Ishikawa (cell line): ENCODE results near the gene DENND5A.

Experiments
- CEBPB ChIP-seq: IDR thresholded peaks from 2 replicates; pipeline ENCODE4 v1.6.1; 2012
- CREB1 ChIP-seq: IDR thresholded peaks from 2 replicates; pipeline ENCODE4 v1.6.1; 2012; ENCODE audit warnings: low read depth
- EGR1 ChIP-seq: IDR thresholded peaks from 2 replicates; pipeline ENCODE4 v1.6.1; 2012
- EP300 ChIP-seq: IDR thresholded peaks from 2 replicates; pipeline ENCODE4 v1.6.1; 2012; ENCODE audit warnings: borderline replicate concordance
- FOXM1 ChIP-seq: IDR thresholded peaks from 2 replicates; pipeline ENCODE4 v1.6.1; 2012; ENCODE audit warnings: low read depth, borderline replicate concordance
- NFIC ChIP-seq: IDR thresholded peaks from 2 replicates; pipeline ENCODE4 v1.6.1; 2012
- RAD21 ChIP-seq: IDR thresholded peaks from 2 replicates; pipeline ENCODE4 v1.6.1; 2012; ENCODE audit warnings: low read depth
- TAF1 ChIP-seq: IDR thresholded peaks from 2 replicates; pipeline ENCODE4 v1.6.1; 2012; ENCODE audit warnings: low read depth, mild to moderate bottlenecking
- TEAD4 ChIP-seq: IDR thresholded peaks from 2 replicates; pipeline ENCODE4 v1.6.1; 2012
- YY1 ChIP-seq: IDR thresholded peaks from 2 replicates; pipeline ENCODE4 v1.6.1; 2012; ENCODE audit warnings: low read depth
- ZBTB7A ChIP-seq: IDR thresholded peaks from 2 replicates; pipeline ENCODE4 v1.6.1; 2012; ENCODE audit warnings: low read depth
- TF ChIP-seq, protein P1 (sequence below): IDR thresholded peaks from 2 replicates; pipeline ENCODE4 v1.6.1; 2012; ENCODE audit warnings: low read depth, mild to moderate bottlenecking
- TF ChIP-seq, protein P2 (sequence below): IDR thresholded peaks from 2 replicates; pipeline ENCODE4 v1.6.1; 2012
- TF ChIP-seq, protein P3 (sequence below): IDR thresholded peaks from 2 replicates; pipeline ENCODE4 v1.6.1; 2012

DNA sequence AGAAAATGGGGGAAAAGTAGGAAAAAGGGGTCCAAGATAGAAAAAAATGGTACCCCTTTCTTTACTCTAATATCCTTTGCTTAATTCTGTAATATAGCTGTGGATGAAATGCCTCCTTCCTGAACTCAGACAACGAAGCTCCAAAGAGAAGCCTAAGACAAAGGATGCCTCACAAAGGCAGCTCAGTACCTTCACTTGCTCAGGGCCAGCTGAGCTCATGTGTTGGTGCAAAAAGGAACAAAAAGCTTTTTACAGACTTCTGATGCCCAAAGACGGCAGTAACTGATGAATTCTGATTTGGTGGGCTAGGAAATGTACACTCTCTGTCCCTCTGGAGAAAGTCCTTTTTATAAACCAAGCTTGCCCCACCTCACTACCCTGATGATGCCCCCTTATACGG, 77.5 kb downstream of the DENND5A start:
- TF ChIP-seq, protein P1, sequence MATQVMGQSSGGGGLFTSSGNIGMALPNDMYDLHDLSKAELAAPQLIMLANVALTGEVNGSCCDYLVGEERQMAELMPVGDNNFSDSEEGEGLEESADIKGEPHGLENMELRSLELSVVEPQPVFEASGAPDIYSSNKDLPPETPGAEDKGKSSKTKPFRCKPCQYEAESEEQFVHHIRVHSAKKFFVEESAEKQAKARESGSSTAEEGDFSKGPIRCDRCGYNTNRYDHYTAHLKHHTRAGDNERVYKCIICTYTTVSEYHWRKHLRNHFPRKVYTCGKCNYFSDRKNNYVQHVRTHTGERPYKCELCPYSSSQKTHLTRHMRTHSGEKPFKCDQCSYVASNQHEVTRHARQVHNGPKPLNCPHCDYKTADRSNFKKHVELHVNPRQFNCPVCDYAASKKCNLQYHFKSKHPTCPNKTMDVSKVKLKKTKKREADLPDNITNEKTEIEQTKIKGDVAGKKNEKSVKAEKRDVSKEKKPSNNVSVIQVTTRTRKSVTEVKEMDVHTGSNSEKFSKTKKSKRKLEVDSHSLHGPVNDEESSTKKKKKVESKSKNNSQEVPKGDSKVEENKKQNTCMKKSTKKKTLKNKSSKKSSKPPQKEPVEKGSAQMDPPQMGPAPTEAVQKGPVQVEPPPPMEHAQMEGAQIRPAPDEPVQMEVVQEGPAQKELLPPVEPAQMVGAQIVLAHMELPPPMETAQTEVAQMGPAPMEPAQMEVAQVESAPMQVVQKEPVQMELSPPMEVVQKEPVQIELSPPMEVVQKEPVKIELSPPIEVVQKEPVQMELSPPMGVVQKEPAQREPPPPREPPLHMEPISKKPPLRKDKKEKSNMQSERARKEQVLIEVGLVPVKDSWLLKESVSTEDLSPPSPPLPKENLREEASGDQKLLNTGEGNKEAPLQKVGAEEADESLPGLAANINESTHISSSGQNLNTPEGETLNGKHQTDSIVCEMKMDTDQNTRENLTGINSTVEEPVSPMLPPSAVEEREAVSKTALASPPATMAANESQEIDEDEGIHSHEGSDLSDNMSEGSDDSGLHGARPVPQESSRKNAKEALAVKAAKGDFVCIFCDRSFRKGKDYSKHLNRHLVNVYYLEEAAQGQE, result no peak
- TF ChIP-seq EP300 (no peak), RAD21 (no peak), CREB1 (no peak), YY1 (no peak), CEBPB (no peak), EGR1 (no peak), TAF1 (no peak), NFIC (no peak), ZBTB7A (no peak), FOXM1 (no peak), TEAD4 (no peak)
- TF ChIP-seq, protein P2, sequence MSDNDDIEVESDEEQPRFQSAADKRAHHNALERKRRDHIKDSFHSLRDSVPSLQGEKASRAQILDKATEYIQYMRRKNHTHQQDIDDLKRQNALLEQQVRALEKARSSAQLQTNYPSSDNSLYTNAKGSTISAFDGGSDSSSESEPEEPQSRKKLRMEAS, result no peak
- TF ChIP-seq, protein P3, sequence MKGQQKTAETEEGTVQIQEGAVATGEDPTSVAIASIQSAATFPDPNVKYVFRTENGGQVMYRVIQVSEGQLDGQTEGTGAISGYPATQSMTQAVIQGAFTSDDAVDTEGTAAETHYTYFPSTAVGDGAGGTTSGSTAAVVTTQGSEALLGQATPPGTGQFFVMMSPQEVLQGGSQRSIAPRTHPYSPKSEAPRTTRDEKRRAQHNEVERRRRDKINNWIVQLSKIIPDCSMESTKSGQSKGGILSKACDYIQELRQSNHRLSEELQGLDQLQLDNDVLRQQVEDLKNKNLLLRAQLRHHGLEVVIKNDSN, result no peak
